ENCODE data around the gene TTPAL.

Gene TTPAL

DNA sequence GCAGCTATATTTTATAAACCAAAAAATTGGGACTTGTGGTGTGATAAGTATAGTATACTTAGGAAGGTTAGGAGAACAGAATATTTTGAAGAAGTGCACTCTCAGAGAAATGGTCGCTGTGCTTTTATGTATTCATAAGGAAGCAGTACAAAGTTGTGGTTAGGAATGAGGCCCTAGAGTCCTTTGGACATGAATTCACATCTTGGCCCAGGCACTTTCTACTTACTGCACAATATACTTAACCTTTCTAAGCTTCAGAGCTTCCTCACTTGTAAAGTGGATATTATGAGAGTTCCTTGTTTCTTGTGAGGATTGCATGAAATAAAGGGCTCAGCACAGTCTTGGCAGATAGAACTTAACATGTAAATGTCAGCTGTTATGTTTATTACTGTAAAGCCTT is 67.2 kb downstream of the TTPAL start:
- DNase-seq = no peak

DNA sequence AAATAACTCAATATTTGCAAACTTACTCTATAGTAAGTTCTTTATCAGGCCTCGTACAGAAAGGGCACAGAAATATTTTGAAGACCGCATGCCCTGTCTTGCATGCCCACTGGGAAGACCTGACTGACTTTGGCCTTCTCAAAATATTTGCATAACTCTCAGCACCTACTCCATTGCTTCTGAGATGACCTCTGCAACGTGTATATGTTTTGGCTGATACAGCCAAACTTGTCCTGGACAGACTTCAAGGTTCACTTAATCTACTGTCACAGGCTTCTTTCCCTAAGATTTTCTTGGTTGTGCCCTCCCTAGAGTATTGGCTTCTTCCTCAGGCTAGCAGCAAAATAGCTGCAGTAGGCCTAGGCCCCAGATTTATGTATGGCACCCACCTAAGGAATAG is 67.7 kb downstream of the TTPAL start:
- DNase-seq = no peak
